Fibroblast of pulmonary artery (primary cell): ENCODE measurements around the gene PODN.

Source experiments
- DNase-seq: peaks from one replicate; pipeline ENCODE4 v3.0.0-alpha.2; 2010; ENCODE audit warnings: low read depth
- H3K4me3 ChIP-seq: replicated peaks from 2 replicates; pipeline ENCODE4 v1.5.1; 2011; ENCODE audit warnings: low read depth, mild to moderate bottlenecking, control low read depth, low read length, moderate library complexity
- CTCF ChIP-seq: IDR thresholded peaks from 2 replicates; pipeline ENCODE4 v1.5.1; 2011; ENCODE audit warnings: mild to moderate bottlenecking, control low read depth, low read length, inconsistent platforms; ENCODE audit errors: missing control alignments

The PODN gene

DNA sequence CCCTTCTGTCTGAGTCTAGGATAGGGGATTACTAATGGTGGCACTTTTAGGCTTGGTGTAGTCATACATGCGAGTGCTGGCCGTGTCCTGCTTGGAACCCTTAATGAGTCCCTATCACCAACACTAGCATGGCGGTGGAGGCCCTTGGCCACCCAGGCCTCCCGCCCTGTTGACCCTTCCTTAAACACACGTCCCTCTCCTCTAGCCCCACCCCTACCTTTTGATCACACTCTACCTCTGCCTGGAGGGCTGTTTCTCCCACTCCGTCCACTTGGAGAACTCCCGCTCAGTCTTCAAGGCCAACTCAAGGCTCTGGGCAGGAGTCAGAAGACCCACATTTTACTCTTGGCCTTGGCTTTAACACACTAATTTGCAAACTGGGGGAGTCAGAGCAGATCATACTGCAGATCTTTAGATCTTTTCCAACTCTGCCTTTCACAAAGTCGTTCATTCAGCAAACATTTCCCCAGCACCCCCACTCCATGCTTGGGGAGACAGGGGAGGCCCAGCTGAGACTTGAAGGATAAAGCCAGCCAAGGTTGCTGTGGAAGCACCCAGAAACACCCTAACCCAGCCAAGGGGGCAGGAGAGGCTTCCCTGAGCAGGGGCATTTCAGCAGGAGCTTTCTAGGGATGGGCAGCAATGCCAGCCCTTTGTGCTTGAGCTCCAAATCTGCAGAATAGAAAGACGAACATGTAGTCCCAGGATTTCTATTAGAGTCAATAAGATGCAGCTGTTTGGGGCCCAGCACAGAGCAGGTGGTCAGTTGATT lies 1.9 kb downstream of the PODN start:
- no peak for DNase-seq
- TF ChIP-seq CTCF: no peak
- no peak overlapping the region for H3K4me3 ChIP-seq

- no peak for DNase-seq
- no peak overlapping the region for H3K4me3 ChIP-seq
- TF ChIP-seq CTCF: no peak
These were observed 3.4 kb downstream of the PODN start for GRCh38 chr1:53065391-53065790.

GRCh38 chr1:53066488-53066887 lies 4.5 kb downstream of the PODN start:
- TF ChIP-seq CTCF: no peak
- DNase-seq: no peak

GRCh38 chr1:53066891-53067738 lies 5.1 kb downstream of the PODN start:
- no peak for DNase-seq
- H3K4me3 ChIP-seq: no peak overlapping the region
- no peak for TF ChIP-seq CTCF

More at GRCh38 chr1:53066488-53066887, 4.5 kb downstream of the PODN start:
- no peak overlapping the region for H3K4me3 ChIP-seq

DNA sequence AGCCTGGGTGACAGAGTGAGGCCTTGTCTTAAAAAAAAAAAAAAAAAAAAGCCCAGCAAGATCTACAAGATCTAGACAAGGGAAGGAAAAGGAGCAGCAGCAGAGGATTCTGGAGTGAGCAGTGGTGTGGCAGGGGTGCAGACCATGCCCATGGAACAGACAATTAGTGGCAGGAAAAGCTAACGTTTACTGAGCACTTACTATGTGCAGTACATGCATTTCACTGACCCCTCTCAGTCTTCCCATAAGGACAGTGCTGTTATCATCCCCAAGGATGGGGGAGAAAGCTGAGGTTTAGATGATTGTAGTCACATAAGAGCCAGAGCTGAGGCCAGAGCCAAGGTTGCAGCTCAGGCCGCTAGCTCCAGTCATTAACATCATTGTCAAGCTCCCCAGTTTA lies 5.9 kb downstream of the PODN start:
- H3K4me3 ChIP-seq: no peak overlapping the region
- no peak for TF ChIP-seq CTCF
- DNase-seq: no peak

- DNase-seq: no peak
- no peak overlapping the region for H3K4me3 ChIP-seq
- no peak for TF ChIP-seq CTCF
These were observed 6.5 kb downstream of the PODN start for GRCh38 chr1:53068314-53069099.
